AG09319 (cell line): ENCODE results near the gene RBBP8NL.

Source experiments
- DNase-seq: peaks from one replicate; pipeline ENCODE4 v3.0.0-alpha.2; 2010; ENCODE audit warnings: low read depth; ENCODE audit errors: extremely low read depth
- CTCF ChIP-seq: IDR thresholded peaks from 2 replicates; pipeline ENCODE4 v1.5.1; 2011; ENCODE audit warnings: low read depth, mild to moderate bottlenecking, inconsistent platforms, low read length, moderate library complexity

RBBP8NL gene

GRCh38 chr20:62403331-62403730 is 24.0 kb downstream of the RBBP8NL start:
- no peak for TF ChIP-seq CTCF
- DNase-seq, result no peak

GRCh38 chr20:62402456-62403150 is 24.7 kb downstream of the RBBP8NL start:
- TF ChIP-seq CTCF, result no peak
- no peak for DNase-seq

GRCh38 chr20:62401331-62401779 is 26.0 kb downstream of the RBBP8NL start:
- no peak for TF ChIP-seq CTCF
- no peak for DNase-seq

- no peak for DNase-seq
- TF ChIP-seq CTCF, result no peak
Measured at GRCh38 chr20:62400541-62400940, 26.8 kb downstream of the RBBP8NL start.

GRCh38 chr20:62400021-62400420 is 27.3 kb downstream of the RBBP8NL start:
- DNase-seq, result no peak

GRCh38 chr20:62398120-62398821 is 29.1 kb downstream of the RBBP8NL start:
- TF ChIP-seq CTCF, result no peak
- DNase-seq, result no peak

More at GRCh38 chr20:62400021-62400420, 27.3 kb downstream of the RBBP8NL start:
- no peak for TF ChIP-seq CTCF
